Metanephros (tissue), 2 donors: ENCODE results near the gene RDH11. TPM values are rescaled to one million over a fixed set of nuclear protein-coding genes. Genes with fewer than 3 reads are reported as not detected.

Source experiments
- small RNA-seq: library from RNA; depleted of rRNA; stranded (forward); fragments of <200 nt; gene quantifications from one replicate; pipeline ENCODE3, GENCODE V24; 2014; ENCODE audit warnings: low replicate concordance
- total RNA-seq: library from RNA; depleted of rRNA; stranded (reverse); fragments of >200 nt; gene quantifications from one replicate; pipeline ENCODE4 v1.2.3, GENCODE V29; 2014

RDH11 gene
- 69.9 TPM for total RNA-seq

GRCh38 chr14:67695394-67695949, at the start of gene RDH11:
Gene RDH11, minus strand, starts transcription at chr14:67695764. Its CDS starts 61 bp downstream, at chr14:67695703.

DNA sequence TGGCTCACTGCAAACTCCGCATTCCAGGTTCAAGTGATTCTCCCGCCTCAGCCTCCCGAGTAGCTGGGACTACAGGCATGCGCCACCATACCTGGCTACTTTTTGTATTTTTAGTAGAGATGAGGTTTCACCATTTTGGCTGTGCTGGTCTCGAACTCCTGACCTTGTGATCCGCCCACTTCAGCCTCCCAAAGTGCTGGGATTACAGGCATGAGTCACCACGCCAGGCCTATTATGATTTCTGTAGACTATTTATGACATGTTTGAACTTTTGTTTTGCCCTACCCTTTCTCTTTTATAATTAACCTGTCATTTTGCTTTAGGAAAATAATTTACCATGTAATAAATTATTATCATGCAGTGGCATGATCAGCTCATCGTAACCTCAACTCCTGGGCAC, 5.9 kb upstream of the RDH11 start, which contains the start of gene RDH12:
Gene RDH12 (plus strand): TSS at position 395 of the 400 bp plus-strand sequence. CDS start 20,757 bp downstream, outside the sequence.

DNA sequence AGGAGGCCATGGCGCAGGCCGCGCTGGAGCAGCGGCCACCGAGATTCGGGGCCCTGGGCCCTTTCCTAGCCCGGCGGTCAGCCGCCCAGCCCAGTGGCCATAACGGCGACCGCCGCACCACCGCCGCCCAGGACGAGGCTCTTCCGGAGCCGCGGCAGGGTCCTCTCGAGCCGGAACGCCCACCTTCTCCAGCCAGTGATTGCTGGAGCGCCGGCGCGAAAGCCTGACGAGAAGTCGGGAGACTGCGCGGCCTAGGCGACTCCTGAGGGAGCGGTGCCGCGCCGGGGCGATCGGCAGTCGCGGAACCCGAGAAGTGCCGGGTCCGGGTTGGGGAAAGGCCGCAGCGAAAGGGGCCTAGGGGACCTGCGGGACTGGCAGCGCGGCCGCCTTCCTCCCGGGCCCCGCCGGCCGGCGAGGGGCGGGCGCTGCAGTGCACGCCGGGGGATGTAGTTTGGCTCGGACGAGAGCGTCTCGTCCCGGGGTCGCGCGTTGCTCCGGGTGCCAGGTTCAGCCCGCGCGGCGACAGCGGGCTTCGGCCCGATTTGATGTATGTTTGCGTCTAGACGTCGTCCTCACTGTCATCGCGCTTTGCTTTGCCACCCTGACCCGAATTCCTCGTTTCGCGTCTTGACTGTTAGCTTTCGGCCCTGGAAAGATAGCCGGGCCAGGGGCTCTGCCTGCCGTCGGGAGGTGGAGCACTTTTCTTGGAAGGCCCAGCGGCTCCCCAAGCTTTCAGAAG, 20.9 kb downstream of the RDH11 start, which contains the start of gene VTI1B:
Gene VTI1B (minus strand): TSS at position 153 of the 739 bp plus-strand sequence. CDS start 143 bp downstream, at position 10.

Small RNAs within 50 kb of the gene (small RNA-seq; reads per million reads assigned to genes)
- gene AL049779.3: not detected
- gene RN7SL369P: not detected
- not detected for gene RNA5SP386

Other genes starting within 250 kb of the RDH11 start
- gene TMEM229B, start 207.0 kb downstream of the RDH11 start, total RNA-seq: 2.5 TPM
- gene PLEKHH1, start 162.5 kb downstream of the RDH11 start, total RNA-seq: 18.6 TPM
- gene PIGH, start 95.5 kb downstream of the RDH11 start, total RNA-seq: 42.2 TPM
- gene ARG2, start 75.8 kb downstream of the RDH11 start, total RNA-seq: 42.2 TPM
- 48.5 TPM for gene VTI1B, start 21.1 kb downstream of the RDH11 start, total RNA-seq
- gene RDH12, start 6.1 kb upstream of the RDH11 start, total RNA-seq: 0.18 TPM
- gene ZFYVE26, start 120.8 kb upstream of the RDH11 start, total RNA-seq: 31.7 TPM
- gene RAD51B, start 124.0 kb upstream of the RDH11 start, total RNA-seq: 37.7 TPM